Measurements from ENCODE around the gene GAB4.

Gene GAB4

GRCh38 chr22:16973591-16974297, 34.3 kb downstream of the GAB4 start:
- no peaks in the 10 kb centered on the region for H3K4me1 ChIP-seq (ENCODE audit: low read length)
- no peak overlapping the region for H3K4me2 ChIP-seq (ENCODE audit: low read depth, low read length)

GRCh38 chr22:16972311-16972710, 35.7 kb downstream of the GAB4 start:
- Histone ChIP-seq H3K9ac (ENCODE audit: low read length) (no peak overlapping the region), H3K79me2 (ENCODE audit: low read length) (no peaks in the 10 kb centered on the region), H3K27ac (ENCODE audit: low read length) (no peak overlapping the region), H3K4me1 (ENCODE audit: low read length) (no peaks in the 10 kb centered on the region), H2AFZ (ENCODE audit: low read length) (no peak overlapping the region), H3K27me3 (replicated peaks; ENCODE audit: insufficient read depth, low read length) (no peaks in the 10 kb centered on the region), H3K4me3 (ENCODE audit: low read length) (no peak overlapping the region), H3K4me2 (ENCODE audit: low read depth, low read length) (no peak overlapping the region), H3K36me3 (replicated peaks; ENCODE audit: insufficient read depth, low read length) (no peaks in the 10 kb centered on the region), H3K9me3 (replicated peaks; ENCODE audit: insufficient read depth, low read length) (no peaks in the 10 kb centered on the region), H3K9me2 (replicated peaks; ENCODE audit: insufficient read depth, low read length) (no peaks in the 10 kb centered on the region), H4K20me1 (ENCODE audit: insufficient read depth, low read length) (no peaks in the 10 kb centered on the region), H3F3A (ENCODE audit: insufficient read depth, low read length) (no peaks in the 10 kb centered on the region)
- DNase-seq, result no peak
- TF ChIP-seq EZH2phosphoT487 (IDR thresholded peaks at IDR 0.05; ENCODE audit: low read length) (no peak), EZH2 (optimal IDR thresholded peaks at IDR 0.05; ENCODE audit: low read depth, low read length) (no peak)
- TF ChIP-seq, protein P1, sequence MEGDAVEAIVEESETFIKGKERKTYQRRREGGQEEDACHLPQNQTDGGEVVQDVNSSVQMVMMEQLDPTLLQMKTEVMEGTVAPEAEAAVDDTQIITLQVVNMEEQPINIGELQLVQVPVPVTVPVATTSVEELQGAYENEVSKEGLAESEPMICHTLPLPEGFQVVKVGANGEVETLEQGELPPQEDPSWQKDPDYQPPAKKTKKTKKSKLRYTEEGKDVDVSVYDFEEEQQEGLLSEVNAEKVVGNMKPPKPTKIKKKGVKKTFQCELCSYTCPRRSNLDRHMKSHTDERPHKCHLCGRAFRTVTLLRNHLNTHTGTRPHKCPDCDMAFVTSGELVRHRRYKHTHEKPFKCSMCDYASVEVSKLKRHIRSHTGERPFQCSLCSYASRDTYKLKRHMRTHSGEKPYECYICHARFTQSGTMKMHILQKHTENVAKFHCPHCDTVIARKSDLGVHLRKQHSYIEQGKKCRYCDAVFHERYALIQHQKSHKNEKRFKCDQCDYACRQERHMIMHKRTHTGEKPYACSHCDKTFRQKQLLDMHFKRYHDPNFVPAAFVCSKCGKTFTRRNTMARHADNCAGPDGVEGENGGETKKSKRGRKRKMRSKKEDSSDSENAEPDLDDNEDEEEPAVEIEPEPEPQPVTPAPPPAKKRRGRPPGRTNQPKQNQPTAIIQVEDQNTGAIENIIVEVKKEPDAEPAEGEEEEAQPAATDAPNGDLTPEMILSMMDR (IDR thresholded peaks at IDR 0.05; ENCODE audit: low read length), result no peak

More at GRCh38 chr22:16973591-16974297, 34.3 kb downstream of the GAB4 start:
- H4K20me1 ChIP-seq (ENCODE audit: insufficient read depth, low read length), result no peaks in the 10 kb centered on the region
- no peaks in the 10 kb centered on the region for H3K36me3 ChIP-seq (replicated peaks; ENCODE audit: insufficient read depth, low read length)
- H3K9me3 ChIP-seq (replicated peaks; ENCODE audit: insufficient read depth, low read length), result no peaks in the 10 kb centered on the region
- TF ChIP-seq EZH2phosphoT487 (IDR thresholded peaks at IDR 0.05; ENCODE audit: low read length) (no peak), EZH2 (optimal IDR thresholded peaks at IDR 0.05; ENCODE audit: low read depth, low read length) (no peak)
- TF ChIP-seq, protein P1 (IDR thresholded peaks at IDR 0.05; ENCODE audit: low read length), result no peak
- H3K27me3 ChIP-seq (replicated peaks; ENCODE audit: insufficient read depth, low read length), result no peaks in the 10 kb centered on the region
- no peaks in the 10 kb centered on the region for H3K79me2 ChIP-seq (ENCODE audit: low read length)
- no peak for DNase-seq
- H3K9ac ChIP-seq (ENCODE audit: low read length), result no peak overlapping the region
- no peak overlapping the region for H3K4me3 ChIP-seq (ENCODE audit: low read length)
- H3K9me2 ChIP-seq (replicated peaks; ENCODE audit: insufficient read depth, low read length), result no peaks in the 10 kb centered on the region
- no peak overlapping the region for H2AFZ ChIP-seq (ENCODE audit: low read length)
- H3F3A ChIP-seq (ENCODE audit: insufficient read depth, low read length), result no peaks in the 10 kb centered on the region
- H3K27ac ChIP-seq (ENCODE audit: low read length), result no peak overlapping the region

DNA sequence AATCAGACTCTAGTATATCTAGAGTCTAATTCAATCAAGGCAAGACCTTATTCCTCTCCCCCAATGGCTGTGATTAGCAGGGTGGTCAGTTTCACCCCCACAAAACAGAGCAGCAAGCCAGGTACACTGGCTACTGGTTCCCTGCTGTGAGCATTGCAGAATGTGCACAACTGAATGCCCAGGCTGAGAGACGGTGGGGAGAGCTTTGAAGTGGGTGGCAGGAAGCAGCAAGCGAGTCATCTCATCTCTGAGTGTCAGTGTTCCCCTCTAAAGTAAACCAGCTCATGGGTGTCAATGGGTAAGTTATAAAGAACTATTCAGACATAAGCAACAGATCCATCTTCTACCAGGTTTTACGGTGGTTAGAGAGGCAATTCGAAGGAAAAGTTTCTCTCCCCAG, 37.6 kb downstream of the GAB4 start:
- Histone ChIP-seq H3K36me3 (replicated peaks; ENCODE audit: insufficient read depth, low read length) (no peaks in the 10 kb centered on the region), H3K4me2 (ENCODE audit: low read depth, low read length) (no peak overlapping the region), H3F3A (ENCODE audit: insufficient read depth, low read length) (no peaks in the 10 kb centered on the region), H3K4me1 (ENCODE audit: low read length) (no peaks in the 10 kb centered on the region), H3K9me3 (replicated peaks; ENCODE audit: insufficient read depth, low read length) (no peaks in the 10 kb centered on the region), H3K27me3 (replicated peaks; ENCODE audit: insufficient read depth, low read length) (no peaks in the 10 kb centered on the region), H4K20me1 (ENCODE audit: insufficient read depth, low read length) (no peaks in the 10 kb centered on the region), H3K79me2 (ENCODE audit: low read length) (no peaks in the 10 kb centered on the region), H3K4me3 (ENCODE audit: low read length) (no peak overlapping the region), H2AFZ (ENCODE audit: low read length) (no peak overlapping the region), H3K27ac (ENCODE audit: low read length) (no peak overlapping the region), H3K9me2 (replicated peaks; ENCODE audit: insufficient read depth, low read length) (no peaks in the 10 kb centered on the region), H3K9ac (ENCODE audit: low read length) (no peak overlapping the region)
- no peak for DNase-seq
- TF ChIP-seq EZH2phosphoT487 (IDR thresholded peaks at IDR 0.05; ENCODE audit: low read length) (no peak), EZH2 (optimal IDR thresholded peaks at IDR 0.05; ENCODE audit: low read depth, low read length) (no peak)
- TF ChIP-seq, protein P1 (IDR thresholded peaks at IDR 0.05; ENCODE audit: low read length), result no peak

Measured in MM.1S (cell line).